ENCODE measurements around the gene GMPS. TPM values are rescaled to one million over a fixed set of nuclear protein-coding genes. Genes with fewer than 3 reads are reported as not detected.
"Not testable (repeated sequence)": the region's sequence is repeated elsewhere in the genome, so short reads cannot be mapped to it uniquely, and the experiment has no call there.

Gene GMPS
- total RNA-seq, 1 donor from 2014 or later, result 35.6 TPM

DNA sequence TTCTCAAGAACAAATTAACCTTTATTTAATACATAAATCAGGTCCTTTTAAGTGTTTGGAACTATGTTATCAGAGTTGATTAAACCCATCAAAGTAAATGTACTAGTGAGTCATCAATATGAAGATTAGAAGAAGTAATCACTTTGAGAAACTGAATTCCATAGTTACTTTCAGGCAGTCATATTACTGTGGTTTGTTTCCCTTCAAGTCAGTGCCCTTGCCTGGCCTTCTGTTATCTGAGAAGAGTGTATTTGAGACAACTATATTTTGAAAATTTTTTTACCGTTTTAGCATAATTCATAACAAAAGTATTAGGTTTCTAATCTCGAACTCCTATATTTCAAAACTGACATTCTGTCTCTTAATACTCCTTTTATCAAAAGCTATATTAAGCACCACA, 73.6 kb downstream of the GMPS start:
- no peak for DNase-seq

GRCh38 chr3:155946178-155946577, 75.7 kb downstream of the GMPS start:
- peak; percentile 9 for DNase-seq

DNA sequence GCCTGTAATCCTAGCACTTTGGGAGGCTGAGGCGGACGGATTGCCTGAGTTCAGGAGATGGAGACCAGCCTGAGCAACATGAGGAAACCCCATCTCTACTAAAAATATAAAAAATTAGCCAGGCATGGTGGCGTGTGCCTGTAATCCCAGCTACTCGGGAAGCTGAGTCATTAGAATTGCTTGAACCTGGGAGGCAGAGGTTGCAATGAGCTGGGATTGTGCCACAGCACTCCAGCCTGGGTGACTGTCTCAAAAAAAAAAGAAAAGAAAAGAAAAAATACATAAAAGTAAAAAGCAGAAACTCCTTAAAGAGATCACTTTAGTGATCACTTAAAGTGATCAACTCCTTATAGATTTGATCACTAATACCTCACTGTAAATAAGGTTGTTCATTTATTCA, 78.0 kb downstream of the GMPS start:
- no peak for DNase-seq

DNA sequence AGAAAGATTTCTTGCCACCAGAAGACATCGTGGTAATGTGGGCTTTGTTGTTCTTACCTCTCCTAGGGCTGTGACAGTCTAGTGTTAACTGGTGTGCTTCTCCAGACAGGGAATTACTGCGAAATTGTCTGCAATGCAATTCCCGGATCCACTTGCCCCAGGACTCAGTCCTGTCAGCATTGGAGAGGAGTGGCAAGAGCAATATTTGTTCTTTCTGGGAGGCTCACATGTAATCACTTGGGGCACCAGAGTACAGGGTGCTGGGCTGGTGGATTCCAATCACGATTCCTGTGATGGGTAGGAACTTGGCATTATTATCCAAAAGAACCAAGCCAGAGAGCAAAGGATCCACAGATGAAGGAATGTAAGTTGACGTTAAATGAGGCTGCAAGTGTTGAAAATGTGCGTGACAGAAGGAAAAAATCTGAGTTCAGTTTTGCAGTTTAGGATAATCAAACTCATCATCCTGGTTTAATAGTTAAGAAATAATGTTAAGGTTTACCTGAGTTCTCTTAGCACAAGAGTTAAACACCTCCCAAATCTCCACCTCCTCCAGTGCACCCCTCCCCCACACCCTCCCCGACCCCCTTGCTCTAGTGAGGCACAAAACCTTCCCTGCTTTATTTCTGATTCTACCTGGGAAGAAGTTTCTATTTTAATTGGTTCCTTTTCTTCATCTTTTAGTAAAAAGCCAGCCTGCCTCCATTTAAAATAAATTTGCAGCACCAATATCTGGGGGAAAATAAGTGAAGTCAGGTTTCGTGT, 79.2 kb downstream of the GMPS start:
- no peak for DNase-seq

GRCh38 chr3:155956508-155957411, 86.3 kb downstream of the GMPS start:
- DNase-seq, result no peak

GRCh38 chr3:155957412-155957880, 87.0 kb downstream of the GMPS start:
- no peak for DNase-seq

GRCh38 chr3:155958676-155959075, 88.2 kb downstream of the GMPS start:
- no peak for DNase-seq

DNA sequence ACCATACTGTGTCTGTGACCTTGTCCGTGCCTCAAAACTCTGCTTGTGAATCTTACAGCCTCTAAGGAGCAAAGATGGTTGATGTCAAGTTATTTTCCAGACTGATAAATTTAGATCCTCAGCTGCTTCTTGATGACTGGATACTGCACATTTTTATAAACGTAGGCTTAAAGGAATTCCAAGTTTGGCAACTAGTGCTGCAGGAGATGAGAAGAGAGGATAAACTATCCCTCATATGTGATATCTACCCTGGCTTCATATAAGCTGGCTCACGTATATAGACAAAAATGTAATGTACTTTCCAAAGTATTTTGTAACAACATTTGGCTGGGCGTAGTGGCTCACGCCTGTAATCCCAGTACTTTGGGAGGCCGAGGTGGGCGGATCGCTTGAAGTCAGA, 89.6 kb downstream of the GMPS start:
- peak; percentile 51 for DNase-seq

GRCh38 chr3:155961044-155961443, 90.6 kb downstream of the GMPS start:
- not testable (repeated sequence) for DNase-seq

- DNase-seq, result no peak
Observed at GRCh38 chr3:155963570-155963969, 93.1 kb downstream of the GMPS start.

GRCh38 chr3:155970398-155970797, 99.9 kb downstream of the GMPS start:
- no peak for DNase-seq

DNA sequence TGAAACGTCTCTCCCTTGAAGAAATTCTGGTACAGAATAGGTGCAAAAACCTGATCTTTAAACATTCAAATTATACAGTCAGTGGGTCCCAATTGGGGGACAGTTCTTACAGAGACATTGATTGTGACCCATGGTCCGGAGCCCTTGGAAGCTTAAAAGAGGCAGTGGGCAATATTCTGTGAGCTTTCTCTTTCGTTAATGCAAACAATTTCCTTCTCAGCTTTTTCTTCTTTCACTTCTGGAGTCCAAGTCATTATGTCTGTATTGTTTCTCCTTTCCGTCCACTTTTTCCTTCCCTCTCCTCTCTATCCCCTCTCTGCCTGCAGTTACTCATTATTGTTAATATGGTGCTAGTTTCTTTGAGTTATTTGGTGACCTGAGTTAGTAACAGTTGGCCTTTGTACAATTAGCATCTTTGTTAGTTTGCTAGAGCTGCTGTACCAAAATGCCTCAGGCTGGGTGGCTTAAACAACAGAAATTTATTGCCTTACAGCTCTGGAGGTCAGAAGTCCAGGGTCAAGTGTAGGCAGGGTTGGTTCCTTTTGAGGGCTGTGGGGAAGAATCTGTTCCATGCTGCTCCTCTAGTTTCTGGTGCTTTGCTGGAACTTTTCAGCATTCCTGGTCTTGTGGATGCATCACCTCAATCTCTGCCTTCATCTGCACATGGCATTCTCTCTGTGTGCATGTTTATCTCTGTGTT, 102.6 kb downstream of the GMPS start:
- DNase-seq, result no peak

DNA sequence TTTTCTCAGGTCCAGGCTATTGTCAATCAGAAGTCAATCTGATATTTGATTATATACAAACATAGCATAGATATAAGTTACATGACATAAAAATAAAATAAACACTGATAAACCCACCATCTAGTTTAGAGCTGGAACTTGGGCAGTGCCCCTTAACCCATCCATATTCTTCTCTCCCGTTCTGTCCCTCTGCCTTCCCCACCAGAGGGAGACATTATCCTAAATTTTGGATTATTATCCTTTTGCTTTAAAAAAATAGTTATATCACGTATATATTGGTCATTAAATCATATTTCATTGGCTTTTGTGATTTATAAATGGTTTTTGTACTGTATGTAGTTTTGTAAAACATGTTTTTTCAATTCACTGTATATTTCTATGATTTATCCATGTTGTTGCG, 107.9 kb downstream of the GMPS start:
- no peak for DNase-seq

- DNase-seq, result no peak
Observed at GRCh38 chr3:155979746-155980145, 109.3 kb downstream of the GMPS start.

- DNase-seq, result no peak
Observed at GRCh38 chr3:155981669-155982068, 111.2 kb downstream of the GMPS start.

GRCh38 chr3:155983834-155984474, 113.5 kb downstream of the GMPS start:
- no peak for DNase-seq

- no peak for DNase-seq
Observed at GRCh38 chr3:155984791-155985417, 114.5 kb downstream of the GMPS start.

- no peak for DNase-seq
Observed at GRCh38 chr3:155989536-155989935, 119.1 kb downstream of the GMPS start.

- peak; percentile 92 for DNase-seq
Observed at GRCh38 chr3:155991212-155991611, 120.8 kb downstream of the GMPS start.

- no peak for DNase-seq
Observed at GRCh38 chr3:155991847-155992246, 121.4 kb downstream of the GMPS start.

Data from tongue (tissue), 2 donors.